Omental fat pad (tissue), 4 donors: ENCODE results near the gene TTC9B. TPM values are rescaled to one million over a fixed set of nuclear protein-coding genes. Genes with fewer than 3 reads are reported as not detected.
A peak's percentile ranks its signal among the peaks of the same experiment; 100 is the strongest.

ENCODE experiments used
- ATAC-seq: fragments of 150-250 bp; one replicate; pipeline ENCODE4 v1.9.1; 2016; ENCODE audit warnings: mild to moderate bottlenecking, moderate library complexity; ENCODE audit not compliant: low FRiP score
- DNase-seq: peaks from one replicate; pipeline ENCODE4 v3.0.0-alpha.2; 2019; ENCODE audit warnings: low spot score
- total RNA-seq, 4 donors: library from RNA; depleted of rRNA; stranded (reverse); fragments of >200 nt; gene quantifications; one replicate each; pipeline ENCODE4 v1.1.0, GENCODE V29; 2016
- TF ChIP-seq, protein P1 (sequence below), 3 donors: fragments of 450-650 bp; IDR thresholded peaks; one replicate each; pipeline ENCODE4 v1.5.1; 2016 to 2017; ENCODE audit warnings: antibody characterized with exemption in 3 of 3, mild to moderate bottlenecking in 3 of 3, moderate library complexity in 2 of 3

Gene TTC9B
- total RNA-seq, 4 donors from 2014 or later, result 0.28 TPM; not detected in 3

DNA sequence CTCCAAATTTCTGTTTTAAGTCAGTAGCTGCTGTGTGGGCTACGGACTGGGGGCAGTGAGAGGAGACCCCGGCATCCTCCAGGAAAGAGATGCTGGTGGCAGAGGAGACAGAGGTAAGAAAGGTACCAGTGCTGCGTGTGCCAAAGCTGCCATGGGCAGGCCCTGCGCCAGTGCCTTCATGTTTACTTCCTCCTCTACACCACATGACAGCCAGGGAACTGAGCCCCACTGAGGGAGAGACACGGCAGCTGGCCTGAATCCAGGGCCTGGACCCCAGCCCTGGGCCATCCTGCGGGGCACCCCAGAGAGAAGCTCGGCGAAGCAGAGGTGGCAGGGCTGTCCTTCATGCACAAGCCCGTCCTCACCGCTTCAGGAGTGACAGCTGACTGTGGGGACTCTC, 31.0 kb upstream of the TTC9B start:
- no peak for DNase-seq
- ATAC-seq, result no peak
- TF ChIP-seq, protein P1, sequence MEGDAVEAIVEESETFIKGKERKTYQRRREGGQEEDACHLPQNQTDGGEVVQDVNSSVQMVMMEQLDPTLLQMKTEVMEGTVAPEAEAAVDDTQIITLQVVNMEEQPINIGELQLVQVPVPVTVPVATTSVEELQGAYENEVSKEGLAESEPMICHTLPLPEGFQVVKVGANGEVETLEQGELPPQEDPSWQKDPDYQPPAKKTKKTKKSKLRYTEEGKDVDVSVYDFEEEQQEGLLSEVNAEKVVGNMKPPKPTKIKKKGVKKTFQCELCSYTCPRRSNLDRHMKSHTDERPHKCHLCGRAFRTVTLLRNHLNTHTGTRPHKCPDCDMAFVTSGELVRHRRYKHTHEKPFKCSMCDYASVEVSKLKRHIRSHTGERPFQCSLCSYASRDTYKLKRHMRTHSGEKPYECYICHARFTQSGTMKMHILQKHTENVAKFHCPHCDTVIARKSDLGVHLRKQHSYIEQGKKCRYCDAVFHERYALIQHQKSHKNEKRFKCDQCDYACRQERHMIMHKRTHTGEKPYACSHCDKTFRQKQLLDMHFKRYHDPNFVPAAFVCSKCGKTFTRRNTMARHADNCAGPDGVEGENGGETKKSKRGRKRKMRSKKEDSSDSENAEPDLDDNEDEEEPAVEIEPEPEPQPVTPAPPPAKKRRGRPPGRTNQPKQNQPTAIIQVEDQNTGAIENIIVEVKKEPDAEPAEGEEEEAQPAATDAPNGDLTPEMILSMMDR (IDR thresholded peaks at IDR 0.05), result no peak

- no peak for DNase-seq
- ATAC-seq, result no peak
Observed at GRCh38 chr19:40247735-40248262, 29.6 kb upstream of the TTC9B start.

DNA sequence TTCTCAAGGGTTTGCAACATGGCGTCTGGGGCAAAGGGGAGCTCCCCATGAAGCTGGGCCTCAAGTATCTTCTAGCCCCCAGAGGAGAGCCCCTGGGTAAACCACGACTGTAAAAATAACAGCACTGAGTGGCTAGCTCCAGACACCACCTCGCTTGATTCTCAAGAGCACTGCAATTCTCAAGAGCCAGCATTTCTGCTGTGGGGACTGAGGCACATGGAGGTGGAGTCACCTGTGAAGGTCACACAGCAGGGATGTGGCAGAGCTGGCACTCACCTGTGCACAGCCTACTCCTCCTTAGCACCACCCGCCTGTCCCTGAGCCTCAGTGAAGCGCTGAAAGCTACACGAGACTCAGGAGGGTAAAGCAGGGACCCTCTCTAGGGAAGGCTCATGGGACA, 29.0 kb upstream of the TTC9B start:
- TF ChIP-seq, protein P1 (IDR thresholded peaks at IDR 0.05), result no peak
- ATAC-seq, result no peak

More at GRCh38 chr19:40247735-40248262, 29.6 kb upstream of the TTC9B start:
- TF ChIP-seq, protein P1 (IDR thresholded peaks at IDR 0.05), result no peak

DNA sequence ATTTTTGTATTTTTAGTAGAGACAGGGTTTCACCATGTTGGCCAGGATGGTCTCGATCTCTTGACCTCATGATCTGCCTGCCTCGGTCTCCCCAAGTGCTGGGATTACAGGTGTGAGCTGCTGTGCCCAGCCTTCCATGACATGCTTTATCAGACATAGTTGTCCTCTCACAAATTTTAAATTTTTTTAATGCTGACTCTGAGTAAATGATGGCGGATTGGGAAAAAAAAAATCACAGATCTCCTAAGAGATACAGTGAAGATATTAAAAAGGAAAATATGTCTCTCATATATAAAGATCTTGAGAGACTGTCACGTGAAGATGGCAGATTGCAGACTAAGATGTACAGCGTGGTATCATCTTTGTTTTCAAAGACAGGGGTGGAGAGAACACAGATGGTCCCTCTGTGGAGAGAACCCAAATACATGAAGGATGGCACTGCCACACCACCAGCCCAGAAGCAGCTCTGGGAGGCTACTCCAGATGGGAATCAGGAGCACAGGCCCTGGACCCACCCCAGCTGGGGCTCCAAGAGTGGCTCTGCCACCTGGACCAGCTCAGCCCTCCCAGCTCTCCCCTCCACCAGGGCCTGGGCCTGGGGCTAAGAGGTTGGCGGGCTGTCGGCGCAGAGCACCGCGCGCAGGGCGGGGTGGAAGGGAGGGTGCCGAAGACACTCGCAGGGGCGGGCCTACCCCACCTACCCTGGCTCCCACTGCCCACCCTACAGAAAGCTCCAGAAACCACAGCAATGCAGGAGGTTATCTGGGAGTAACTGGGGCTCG, 28.3 kb upstream of the TTC9B start:
- no peak for ATAC-seq
- no peak for DNase-seq
- TF ChIP-seq, protein P1 (IDR thresholded peaks at IDR 0.05), result no peak

More for the DNA sequence above, 29.0 kb upstream of the TTC9B start:
- DNase-seq, result no peak

DNA sequence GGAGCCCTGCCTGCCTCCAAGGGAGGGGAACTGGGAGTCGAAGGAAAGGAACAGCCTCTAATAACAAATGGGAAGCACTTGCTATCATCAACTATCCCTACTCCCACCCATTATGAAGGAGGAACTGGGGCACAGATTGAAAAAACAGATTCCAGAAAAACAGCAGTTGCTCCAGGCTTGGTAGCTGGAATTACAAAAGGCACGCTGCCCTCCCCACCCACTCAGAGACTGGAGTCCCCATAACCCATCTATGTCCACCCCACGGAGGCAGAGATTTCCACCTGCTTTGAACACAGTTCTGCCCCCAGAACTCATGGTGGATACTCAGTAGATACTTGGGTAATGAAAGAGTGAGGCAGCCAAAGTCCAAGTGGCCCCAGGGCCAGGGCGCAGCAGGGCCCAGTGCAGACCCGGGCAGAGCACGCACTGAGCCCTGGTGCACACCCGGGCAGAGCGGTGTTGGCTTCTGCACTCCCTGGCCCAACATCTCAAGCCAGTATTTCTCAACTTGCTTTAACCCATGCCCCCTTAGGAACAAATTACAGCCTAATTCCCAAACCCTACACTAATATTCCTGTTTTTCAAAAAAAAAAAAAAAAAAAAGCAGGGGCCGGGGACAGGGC, 27.4 kb upstream of the TTC9B start:
- TF ChIP-seq, protein P1 (IDR thresholded peaks at IDR 0.05), result no peak
- DNase-seq (no peak), ATAC-seq (peak; percentile 43)

DNA sequence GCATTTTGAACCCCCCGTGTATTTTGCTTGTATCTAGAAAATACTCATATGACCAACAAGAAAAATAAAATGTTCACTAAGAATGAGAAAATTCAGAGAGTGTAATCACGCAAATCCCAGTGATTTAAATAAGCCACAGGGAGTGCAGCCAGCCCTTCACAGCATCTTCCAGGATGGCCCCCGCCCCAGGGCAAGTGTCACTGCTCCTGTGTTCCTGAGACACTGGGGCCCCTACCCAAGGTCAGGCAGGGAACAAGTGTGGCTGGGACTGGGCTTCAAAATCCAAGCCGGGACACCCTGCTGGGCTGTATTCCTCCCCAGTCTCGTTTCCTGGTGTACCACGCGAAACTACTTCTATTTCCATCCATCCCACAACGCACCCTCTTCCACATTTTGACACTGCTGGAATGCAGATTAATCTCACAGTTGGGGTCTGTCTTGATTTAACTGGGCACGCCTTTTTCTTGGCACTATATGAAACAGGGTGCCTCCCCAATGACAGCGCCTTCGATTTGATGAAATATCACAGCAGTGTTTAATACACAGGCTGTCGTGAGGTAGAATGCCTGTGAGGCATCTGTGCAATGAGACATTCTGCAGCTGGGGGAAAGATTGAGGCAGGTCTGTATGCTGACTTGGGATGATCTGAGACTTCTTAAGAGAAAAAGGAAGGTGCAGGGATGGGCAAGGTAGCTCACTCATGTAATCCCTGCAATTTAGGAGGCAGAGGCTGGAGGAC, 26.6 kb upstream of the TTC9B start:
- DNase-seq, result no peak
- TF ChIP-seq, protein P1 (IDR thresholded peaks at IDR 0.05), result no peak
- ATAC-seq, result no peak
